ENCODE measurements around the gene CTXN1. TPM values are rescaled to one million over a fixed set of nuclear protein-coding genes. Genes with fewer than 3 reads are reported as not detected.

CTXN1 gene
- total and polyA plus RNA-seq, 2 of the 4 experiments (the other 2 are of a cell fraction) = 0.36 to 7.4 TPM

- Histone ChIP-seq H3K9ac (ENCODE audit: low read depth, low read length) (no peak overlapping the region), H3K4ac (ENCODE audit: low read depth, low read length) (no peak overlapping the region), H4K5ac (ENCODE audit: low read depth, low read length) (no peak overlapping the region), H2BK20ac (ENCODE audit: low read depth, low read length) (no peak overlapping the region), H3K56ac (ENCODE audit: extremely low read depth, insufficient read depth, low read length) (no peak overlapping the region), H3K4me3 (ENCODE audit: insufficient read depth, low read depth, low read length) (no peak overlapping the region), H4K8ac (ENCODE audit: low read depth in 2 of 2, low read length in 2 of 2) (no peak overlapping the region), H3K27ac (ENCODE audit: insufficient read depth, low read length) (no peak overlapping the region), H3K14ac (replicated peaks; ENCODE audit: low read depth, low read length) (no peak overlapping the region), H2AK9ac (replicated peaks; ENCODE audit: low read depth, low read length, poor library complexity) (peak overlapping the region; percentile 28), H4K20me1 (ENCODE audit: insufficient read depth, low read length) (peaks cover 3% of the 10 kb centered on the region), H3K36me3 (ENCODE audit: control insufficient read depth, insufficient read depth, low read length) (peaks cover 14% of the 10 kb centered on the region), H2AFZ (replicated peaks; ENCODE audit: low read length, poor library complexity) (no peak overlapping the region), H2AK5ac (ENCODE audit: low read depth, low read length) (no peak overlapping the region), H2BK120ac (ENCODE audit: low read depth, low read length) (no peak overlapping the region), H2BK15ac (ENCODE audit: low read depth, low read length) (no peak overlapping the region), H4K91ac (ENCODE audit: insufficient read depth, low read depth, low read length) (no peak overlapping the region), H2BK5ac (ENCODE audit: low read depth, low read length, poor library complexity, severe bottlenecking) (no peak overlapping the region), H3K79me1 (ENCODE audit: low read depth in 1 of 2, low read length in 2 of 2) (0 out of 4 replicates have a peak, but pooled peaks cover 0 to 3% of the 10 kb centered on the region in 2 experiments), H3K27me3 (ENCODE audit: control insufficient read depth, insufficient read depth, low read length) (no peaks in the 10 kb centered on the region), H3K9me3 (ENCODE audit: control insufficient read depth, insufficient read depth, low read length) (no peaks in the 10 kb centered on the region), H3K4me2 (ENCODE audit: low read depth, low read length) (no peak overlapping the region), H3K23ac (ENCODE audit: low read depth, low read length) (no peak overlapping the region), H3K9me1 (ENCODE audit: insufficient read depth, low read length) (no peaks in the 10 kb centered on the region), H3K18ac (ENCODE audit: low read depth, low read length) (no peak overlapping the region), H3K4me1 (ENCODE audit: control insufficient read depth, insufficient read depth, low read length) (no peaks in the 10 kb centered on the region; the same call in 1 of the 2 replicates)
- in situ Hi-C loops (cut with MboI; ENCODE audit: low sequenced_read_pairs) = no loop called here
- DNase-seq (no peak), ATAC-seq (ENCODE audit: low read depth) (no peak)
- TF ChIP-seq RCOR1 (IDR thresholded peaks at IDR 0.05; ENCODE audit: insufficient replicate concordance, low read length) (no peak), POLR2A (IDR thresholded peaks at IDR 0.05; ENCODE audit: low read depth, low read length) (no peak), MAZ (IDR thresholded peaks at IDR 0.05; ENCODE audit: borderline replicate concordance, low read depth, low read length) (no peak), MAFK (IDR thresholded peaks at IDR 0.05; ENCODE audit: low read depth, low read length) (no peak), CTCF (conservative IDR thresholded peaks at IDR 0.05; ENCODE audit: low read depth, low read length) (no peak), NFE2L2 (IDR thresholded peaks at IDR 0.05; ENCODE audit: low read depth, low read length) (no peak), FOS (IDR thresholded peaks at IDR 0.05; ENCODE audit: low read depth, low read length) (no peak), SMC3 (IDR thresholded peaks at IDR 0.05; ENCODE audit: low read depth, low read length) (no peak), USF2 (IDR thresholded peaks at IDR 0.05; ENCODE audit: low read depth, low read length) (no peak), RFX5 (IDR thresholded peaks at IDR 0.05; ENCODE audit: low read depth, low read length) (no peak), BHLHE40 (IDR thresholded peaks at IDR 0.05; ENCODE audit: low read depth, low read length) (no peak)
- CTCF ChIA-PET = interaction anchor here (0.7 kb wide), 1 partner anchor 11 kb away, joined by 3 read pairs; no protein-coding TSS in a partner anchor
- BruUV-seq (replicated peaks) = no TSS peak
- dilution Hi-C loops (cut with HindIII; ENCODE audit: low sequenced_read_pairs, unreplicated experiment) = no loop called here
- POLR2A ChIA-PET (ENCODE audit: unreplicated experiment) = interaction anchor here (0.7 kb wide), 1 partner anchor 278 kb away, joined by 10 read pairs; no protein-coding TSS in a partner anchor
- intact Hi-C loops (cut with micrococcal nuclease) = no loop called here
- WGBS, 2 experiments (ENCODE audit: extremely low coverage in 2 of 2, insufficient read length in 1 of 2) = 70% methylated on average over 2 of the region's 11 CpGs; no CpG with 5 or more reads in 1 of the 2 experiments
Measured at GRCh38 chr19:7955696-7956095, 29.8 kb upstream of the CTXN1 start.

Measured in IMR-90 (cell line).